PC-9 (cell line): ENCODE data around the gene SIAH3. TPM values are rescaled to one million over a fixed set of nuclear protein-coding genes. Genes with fewer than 3 reads are reported as not detected.

Source experiments
- Bru-seq: library from RNA; stranded (reverse); fragments of 400-500 nt; gene quantifications from one replicate; lab custom pipeline; 2021; lab: Mats Ljungman, UMichigan
- BruChase-seq, 2 experiments: library from RNA; stranded (reverse); fragments of 400-500 nt; gene quantifications; one replicate each; lab custom pipeline; 2021; lab: Mats Ljungman, UMichigan
- BruUV-seq: library from RNA; stranded (reverse); fragments of 400-500 nt; replicated peaks from 2 replicates; lab custom pipeline; 2021; lab: Mats Ljungman, UMichigan
- CTCF ChIA-PET: fragments of 300-600 bp; sonication (Branson Sonifier 250); formaldehyde crosslinking; loops from one replicate; lab custom pipeline; 2022; ENCODE audit warnings: antibody characterized with exemption; lab: Charles Lee
- POLR2A ChIA-PET: fragments of 300-600 bp; sonication (Branson Sonifier 250); formaldehyde crosslinking; loops from one replicate; lab custom pipeline; 2022; ENCODE audit warnings: antibody characterized with exemption; ENCODE audit not compliant: unreplicated experiment; lab: Charles Lee
- DNase-seq, 2 experiments: peaks; one replicate each; pipeline versions ENCODE4 v3.0.0 to v3.0.0-alpha.2; 2015 to 2022; ENCODE audit warnings: mixed read lengths in 1 of 2
- H2AFZ ChIP-seq: fragments of 200-600 bp; sonication (generic); 2 replicates; pipeline ENCODE4 v1.8.1; 2017; ENCODE audit warnings: antibody characterized with exemption
- H3F3A ChIP-seq: fragments of 200-600 bp; sonication (generic); 2 replicates; pipeline ENCODE4 v1.8.1; 2017; ENCODE audit warnings: antibody characterized with exemption, mild to moderate bottlenecking, low read depth; ENCODE audit not compliant: insufficient read depth
- H3K27ac ChIP-seq: fragments of 200-600 bp; sonication (generic); 2 replicates; pipeline ENCODE4 v1.6.1; 2016; ENCODE audit warnings: mixed run types
- H3K27me3 ChIP-seq: fragments of 200-600 bp; sonication (generic); 2 replicates; pipeline ENCODE4 v1.6.1; 2016; ENCODE audit warnings: low read depth, mixed run types; ENCODE audit not compliant: insufficient read depth
- H3K36me3 ChIP-seq: fragments of 200-600 bp; sonication (generic); 2 replicates; pipeline ENCODE4 v1.6.1; 2016; ENCODE audit warnings: low read depth, mixed run types
- H3K4me1 ChIP-seq: fragments of 200-600 bp; sonication (generic); replicated peaks from 2 replicates; pipeline ENCODE4 v1.6.1; 2016; ENCODE audit warnings: mixed run types; ENCODE audit not compliant: insufficient read depth
- H3K4me2 ChIP-seq: fragments of 200-600 bp; sonication (generic); 2 replicates; pipeline ENCODE4 v1.6.1; 2017; ENCODE audit warnings: mixed run types
- H3K4me3 ChIP-seq: fragments of 200-600 bp; sonication (generic); 2 replicates; pipeline ENCODE4 v1.6.1; 2016; ENCODE audit warnings: mixed run types
- H3K79me2 ChIP-seq: fragments of 200-600 bp; sonication (generic); 2 replicates; pipeline ENCODE4 v1.6.1; 2017; ENCODE audit warnings: low read depth, mixed run types
- H3K9me2 ChIP-seq: fragments of 200-600 bp; sonication (generic); 2 replicates; pipeline ENCODE4 v1.8.1; 2017; ENCODE audit warnings: mild to moderate bottlenecking; ENCODE audit not compliant: insufficient read depth
- H3K9me3 ChIP-seq: fragments of 200-600 bp; sonication (generic); 2 replicates; pipeline ENCODE4 v1.8.1; 2016; ENCODE audit warnings: low read depth; ENCODE audit not compliant: insufficient read depth
- H4K20me1 ChIP-seq: fragments of 200-600 bp; sonication (generic); 2 replicates; pipeline ENCODE4 v1.8.1; 2017; ENCODE audit not compliant: insufficient read depth
- CTCF ChIP-seq: fragments of 200-600 bp; sonication (generic); conservative IDR thresholded peaks from 2 replicates; pipeline ENCODE4 v1.6.1; 2017; ENCODE audit warnings: mixed run types, antibody characterized with exemption, mild to moderate bottlenecking, moderate library complexity
- EZH2 ChIP-seq: fragments of 200-600 bp; sonication (generic); IDR thresholded peaks from 2 replicates; pipeline ENCODE4 v1.8.0; 2017; ENCODE audit warnings: antibody characterized with exemption, low read depth
- intact Hi-C: fragments of 100-400 bp; cut with micrococcal nuclease; formaldehyde crosslinking; loops from one replicate; pipeline ENCODE4 v1.10.0; 2022; ENCODE audit not compliant: unreplicated experiment
- long read RNA-seq: library from polyadenylated mRNA; stranded (forward); transcript quantifications from one replicate; pipeline ENCODE4 v2.0.0, GENCODE V29; 2022
- total RNA-seq: library from RNA; stranded (reverse); gene quantifications from 2 replicates; pipeline ENCODE4 v1.2.3, GENCODE V29; 2021

The SIAH3 gene
- not detected in 2 replicates for total RNA-seq
- percentile 1 among the genes with signal in this experiment for Bru-seq, nascent RNA
- BruChase-seq, experiment 1, labeled RNA remaining after a 2-hour chase, result not detected
- BruChase-seq, experiment 2, labeled RNA remaining after a 6-hour chase, result percentile 1 among the genes with signal in this experiment
- long read RNA-seq, result 0 reads

- H3K4me2 ChIP-seq, result no peak within 1 kb of the TSS
- CTCF ChIA-PET, result no interaction called here
These were observed at the start of gene SIAH3 for GRCh38 chr13:45851171-45851921. SIAH3 (minus strand) TSS chr13:45851753; CDS start chr13:45851629, 124 bp downstream.

GRCh38 chr13:45899406-45899805 lies 47.9 kb upstream of the SIAH3 start:
- H3K27me3 ChIP-seq, result peaks cover 70% of the 10 kb centered on the region; the same call in 1 of the 2 replicates
- H2AFZ ChIP-seq, result no peak overlapping the region
- H3K9me3 ChIP-seq, result no peaks in the 10 kb centered on the region
- no peaks in the 10 kb centered on the region for H3K36me3 ChIP-seq
- no peaks in the 10 kb centered on the region for H3K4me1 ChIP-seq
- CTCF ChIA-PET, result no interaction called here
- DNase-seq, result no peak
- TF ChIP-seq EZH2, result no peak
- no peak for TF ChIP-seq CTCF
- no peak overlapping the region for H3K27ac ChIP-seq
- no peak overlapping the region for H3K4me3 ChIP-seq
- H4K20me1 ChIP-seq, result no peaks in the 10 kb centered on the region
- POLR2A ChIA-PET, result no interaction called here
- H3K9me2 ChIP-seq, result no peaks in the 10 kb centered on the region
- H3K4me2 ChIP-seq, result no peak overlapping the region
- intact Hi-C loops, result no loop called here
- no peaks in the 10 kb centered on the region for H3K79me2 ChIP-seq
- H3F3A ChIP-seq, result no peaks in the 10 kb centered on the region
- BruUV-seq, result no TSS peak

More at GRCh38 chr13:45851171-45851921, at the start of gene SIAH3:
- Histone ChIP-seq H3K79me2 (no peaks in the 10 kb centered on the region), H3K4me3 (no peak within 1 kb of the TSS), H3K9me2 (no peaks in the 10 kb centered on the region; the same call in 1 of the 2 replicates), H3K4me1 (no peaks in the 10 kb centered on the region), H3K36me3 (no peaks in the 10 kb centered on the region), H3K9me3 (peaks cover 3% of the 10 kb centered on the region), H4K20me1 (no peaks in the 10 kb centered on the region), H2AFZ (no peak within 1 kb of the TSS), H3F3A (no peaks in the 10 kb centered on the region), H3K27ac (no peak within 1 kb of the TSS), H3K27me3 (peaks cover 72% of the 10 kb centered on the region)
- no peak for DNase-seq
- TF ChIP-seq EZH2 (no peak), CTCF (no peak)
- POLR2A ChIA-PET, result no interaction called here
- BruUV-seq, result no TSS peak
- intact Hi-C loops, result no loop called here

DNA sequence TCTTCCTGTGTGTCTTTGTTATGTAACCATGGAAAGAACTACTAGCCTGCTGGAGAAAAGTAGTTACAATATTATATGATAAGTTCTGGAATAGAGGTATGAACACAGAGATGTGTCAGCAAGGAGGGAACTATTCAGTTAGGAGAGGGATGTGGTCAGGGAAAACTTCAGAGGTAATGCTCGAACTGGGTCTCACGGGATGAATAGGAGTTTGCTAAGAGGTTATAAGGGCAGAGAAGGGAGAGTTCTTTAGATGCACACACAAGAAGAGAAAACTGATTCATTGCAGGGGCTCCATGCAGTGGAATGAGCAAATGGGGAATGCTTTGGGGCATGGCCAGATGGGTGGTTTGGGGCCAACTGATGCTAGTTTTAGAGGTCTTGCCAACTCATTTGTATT lies 46.0 kb upstream of the SIAH3 start:
- Histone ChIP-seq H4K20me1 (no peaks in the 10 kb centered on the region), H3K4me3 (no peak overlapping the region), H3K27me3 (peaks cover 74% of the 10 kb centered on the region; the same call in 1 of the 2 replicates), H3K4me1 (no peaks in the 10 kb centered on the region), H3K4me2 (no peak overlapping the region), H3K9me2 (no peaks in the 10 kb centered on the region), H3K27ac (no peak overlapping the region), H2AFZ (no peak overlapping the region), H3F3A (no peaks in the 10 kb centered on the region), H3K79me2 (no peaks in the 10 kb centered on the region), H3K9me3 (no peaks in the 10 kb centered on the region), H3K36me3 (no peaks in the 10 kb centered on the region)
- ChIA-PET CTCF (no interaction called here), POLR2A (no interaction called here)
- no peak for DNase-seq
- TF ChIP-seq EZH2 (no peak), CTCF (no peak)
- BruUV-seq, result no TSS peak
- intact Hi-C loops, result no loop called here
